ENCODE results near the gene GRAMD1B.
A peak's percentile ranks its signal among the peaks of the same experiment; 100 is the strongest.

Gene GRAMD1B

DNA sequence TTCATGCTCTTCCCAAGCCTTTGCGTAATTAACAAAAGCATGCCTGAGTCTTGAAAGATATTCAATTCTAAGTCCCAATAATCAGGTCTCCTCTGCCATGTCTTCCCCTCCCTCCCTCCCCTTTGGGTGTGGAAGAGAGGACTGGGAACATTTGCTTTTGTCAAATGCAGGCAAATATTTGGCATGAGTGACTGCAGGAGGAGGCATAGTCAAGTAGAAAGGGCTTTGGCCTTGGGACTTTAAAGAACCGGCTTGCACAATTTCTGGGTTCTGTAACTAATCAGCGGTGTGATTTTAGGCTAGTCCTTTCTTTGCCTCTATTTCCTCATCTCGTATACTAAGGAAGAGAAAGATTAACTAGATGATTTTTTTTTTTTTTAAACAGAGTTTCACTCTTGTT lies 164.9 kb downstream of the GRAMD1B start:
- no peak for DNase-seq

DNA sequence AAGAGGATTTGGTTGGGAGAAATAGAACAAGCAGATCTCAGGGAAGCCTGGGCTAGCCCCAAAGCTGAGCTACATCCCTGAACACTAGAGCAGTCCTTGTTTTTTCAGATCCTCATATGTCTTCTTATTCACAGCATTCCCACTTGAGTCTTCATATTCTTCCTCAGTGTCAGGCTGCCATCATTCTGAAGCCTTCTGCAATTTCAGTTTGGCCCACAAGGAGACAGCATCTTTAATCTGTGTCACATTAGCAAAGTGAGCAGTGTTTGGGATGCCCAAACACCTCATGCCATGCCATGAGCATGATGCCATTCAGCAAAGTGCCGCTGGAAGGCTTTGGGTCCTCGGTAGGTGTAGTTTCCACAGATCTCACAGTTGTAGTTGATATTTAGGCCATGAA lies 167.8 kb downstream of the GRAMD1B start:
- no peak for DNase-seq

DNA sequence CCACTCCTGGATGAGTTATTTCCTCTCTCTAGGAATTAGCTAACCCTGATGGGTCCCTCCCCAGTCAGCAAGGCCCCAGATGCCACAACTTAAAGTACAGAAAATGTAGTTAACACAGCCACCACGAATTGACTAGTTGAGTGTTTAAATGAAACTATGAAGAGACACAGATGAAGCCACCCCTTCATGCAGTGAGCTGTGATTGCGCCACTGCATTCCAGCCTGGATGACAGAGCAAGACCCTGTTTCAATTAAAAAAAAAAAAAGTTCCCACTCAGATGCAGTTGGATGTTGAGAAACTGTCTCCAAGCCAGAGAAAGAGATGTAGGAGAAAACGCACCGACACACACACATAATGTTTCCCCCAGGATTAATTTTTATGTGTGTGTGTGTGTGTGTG lies 171.1 kb downstream of the GRAMD1B start:
- no peak for DNase-seq

DNA sequence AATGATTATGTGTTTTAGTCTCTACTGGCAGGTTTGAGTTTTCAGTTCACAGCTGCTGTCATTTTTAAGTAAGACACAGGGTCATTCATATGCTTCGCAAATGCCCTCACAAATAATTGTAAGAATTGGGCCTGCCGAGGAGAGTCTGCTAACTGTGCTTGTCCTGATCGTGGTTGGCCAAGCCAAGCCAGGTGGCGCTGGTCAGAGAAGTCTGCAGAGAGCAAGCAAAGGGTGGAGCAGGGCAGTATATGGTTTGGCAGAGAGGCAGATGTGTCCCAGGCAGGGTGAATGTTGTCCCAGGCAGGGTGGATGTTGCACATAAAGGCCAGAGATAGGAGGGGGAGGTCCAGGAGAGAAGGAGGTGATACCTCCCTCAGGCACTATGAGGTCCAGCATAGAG lies 171.7 kb downstream of the GRAMD1B start:
- DNase-seq: no peak

DNA sequence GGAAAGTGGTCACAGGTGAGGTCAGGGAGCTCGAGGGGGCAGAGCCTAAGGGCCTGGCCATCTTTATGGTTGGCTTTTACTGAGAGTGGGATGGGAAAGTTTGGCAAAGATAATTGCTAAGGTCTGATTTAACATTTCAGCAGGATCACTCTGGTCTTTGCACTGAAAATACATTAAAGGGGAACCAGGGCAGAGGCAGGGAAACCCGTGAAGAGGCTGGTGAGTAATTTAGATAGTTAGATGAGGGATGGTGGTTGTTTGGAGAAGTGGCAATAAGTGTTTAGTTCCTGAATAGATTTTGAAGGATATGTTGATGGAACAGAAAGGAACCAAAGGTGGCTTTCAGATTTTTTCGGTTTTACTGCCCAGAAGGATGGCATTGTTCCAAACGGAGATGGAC lies 173.6 kb downstream of the GRAMD1B start:
- DNase-seq: no peak

DNA sequence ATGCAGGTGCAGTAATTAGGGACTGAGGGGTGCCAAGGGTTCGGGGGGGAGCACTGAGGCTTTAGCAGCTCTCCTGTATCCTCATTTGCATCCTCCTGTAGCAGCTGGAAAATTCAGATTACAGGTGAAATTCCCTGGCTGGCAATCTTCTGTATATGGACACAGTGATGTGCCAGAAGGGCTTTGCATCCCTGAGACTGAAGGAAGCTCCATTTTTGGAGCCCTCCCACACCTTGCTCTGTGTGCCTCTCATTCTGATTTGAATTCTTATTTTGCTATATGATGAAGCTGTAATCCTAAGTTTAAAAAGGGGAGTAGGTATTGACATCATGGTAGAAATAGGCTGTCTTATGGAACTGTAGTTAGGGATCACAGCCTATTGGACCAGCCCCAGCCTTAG lies 177.7 kb downstream of the GRAMD1B start:
- DNase-seq: no peak

DNA sequence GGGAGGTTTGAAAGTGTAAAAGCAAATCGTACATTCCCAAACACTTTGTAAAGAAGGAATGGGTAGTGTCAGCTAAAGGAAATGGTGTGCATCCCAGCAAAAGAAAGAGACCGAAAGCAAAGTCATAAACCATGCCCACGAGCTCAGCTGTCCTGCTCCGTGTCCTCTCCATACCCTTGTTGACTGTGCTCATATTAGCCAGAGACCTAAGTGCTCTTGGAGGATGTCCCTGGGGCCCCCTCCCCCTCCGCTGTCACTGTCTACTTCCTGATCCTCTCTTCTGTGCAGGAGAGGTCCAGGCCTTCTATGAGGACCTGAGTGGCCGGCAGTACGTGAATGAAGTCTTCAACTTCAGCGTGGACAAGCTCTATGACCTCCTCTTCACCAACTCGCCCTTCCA lies 178.3 kb downstream of the GRAMD1B start:
- DNase-seq: no peak

DNA sequence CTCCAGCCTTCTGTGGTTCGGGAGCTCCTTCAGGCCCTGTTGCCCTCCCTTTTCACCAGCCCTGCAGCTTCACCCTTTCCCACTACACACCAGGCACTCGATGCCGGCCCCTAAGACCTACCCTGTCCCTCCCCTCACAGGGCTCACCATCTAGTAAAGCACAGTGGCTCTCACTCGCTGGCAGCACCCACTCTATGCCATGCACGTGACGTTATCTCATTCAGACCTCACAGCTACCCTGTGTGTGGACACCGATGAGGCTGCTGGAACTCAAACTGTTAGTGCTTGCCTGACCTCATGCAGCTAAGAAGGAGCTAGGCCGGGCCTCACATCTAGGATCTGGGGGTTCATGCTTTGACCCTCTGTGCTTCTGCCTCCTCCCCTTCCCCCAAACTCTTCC lies 178.9 kb downstream of the GRAMD1B start:
- no peak for DNase-seq

DNA sequence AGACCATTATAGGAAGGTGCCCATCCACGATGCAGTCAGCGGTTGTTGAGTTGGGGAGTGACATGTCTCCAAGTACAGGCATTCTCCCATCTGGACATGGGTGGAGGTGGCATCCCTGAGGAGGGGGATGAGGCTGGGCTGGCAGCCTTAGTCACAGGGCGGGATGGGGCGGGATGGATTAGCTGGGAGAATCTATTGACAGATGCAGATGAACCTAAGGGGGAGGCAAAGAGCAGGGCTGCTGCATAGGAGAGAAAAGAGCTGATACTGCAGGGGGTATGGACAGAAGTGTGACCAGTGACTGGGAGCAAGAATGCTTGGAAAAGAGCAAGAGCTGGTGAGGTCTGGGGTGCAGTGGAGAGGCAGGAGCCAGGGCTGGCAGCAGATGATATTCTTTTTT lies 181.6 kb downstream of the GRAMD1B start:
- no peak for DNase-seq

DNA sequence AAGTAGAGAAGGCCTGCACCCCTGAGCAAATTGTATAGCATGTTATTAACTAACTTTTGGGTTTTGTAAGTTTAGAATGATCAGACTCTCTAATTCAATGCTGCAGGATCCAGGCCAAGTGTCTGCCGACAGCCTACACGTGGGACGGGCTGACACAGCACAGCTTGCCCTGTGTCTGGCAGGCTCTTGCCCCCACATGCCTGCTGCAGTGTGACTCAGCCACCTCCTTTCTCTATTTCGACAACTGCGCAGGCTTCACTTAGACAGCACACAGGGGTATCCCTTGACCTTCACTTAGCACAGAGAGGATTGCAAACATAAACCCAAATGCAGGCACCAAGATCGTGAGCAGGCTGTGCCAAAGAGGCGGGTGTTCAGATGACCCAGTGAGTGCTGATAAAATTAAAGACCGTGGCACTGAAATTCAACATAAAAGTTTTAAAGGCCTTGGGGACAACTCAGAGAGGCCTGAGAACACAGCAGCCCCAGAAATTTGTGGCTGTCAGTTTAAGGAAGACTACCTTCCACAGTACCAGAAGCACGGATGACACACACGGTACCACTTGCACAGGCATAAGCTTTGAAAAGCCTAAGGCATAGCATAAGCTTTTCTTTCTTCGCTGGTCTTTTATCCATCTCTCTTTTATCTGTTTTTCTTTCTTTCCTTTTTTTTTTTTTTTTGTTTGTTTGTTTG lies 186.6 kb downstream of the GRAMD1B start:
- DNase-seq: no peak

DNA sequence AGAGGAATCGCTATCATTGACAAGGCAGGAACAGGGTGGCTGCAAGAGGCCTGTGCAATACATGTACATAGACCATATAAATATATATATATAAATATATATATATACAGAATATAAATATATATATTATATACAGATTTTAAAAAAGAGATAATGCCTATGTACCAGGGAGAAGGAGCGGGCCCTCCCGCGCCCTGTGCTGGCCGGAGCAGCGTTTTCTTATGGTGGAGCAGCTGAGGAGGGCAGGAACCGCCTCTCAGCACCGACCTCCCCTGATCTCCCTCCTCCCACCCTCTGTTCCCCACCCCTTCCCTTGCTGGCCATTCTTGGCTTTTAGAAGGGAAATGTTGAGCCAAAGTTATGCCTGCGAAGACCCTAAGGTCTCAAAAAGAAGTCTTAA lies 192.5 kb downstream of the GRAMD1B start:
- no peak for DNase-seq

DNA sequence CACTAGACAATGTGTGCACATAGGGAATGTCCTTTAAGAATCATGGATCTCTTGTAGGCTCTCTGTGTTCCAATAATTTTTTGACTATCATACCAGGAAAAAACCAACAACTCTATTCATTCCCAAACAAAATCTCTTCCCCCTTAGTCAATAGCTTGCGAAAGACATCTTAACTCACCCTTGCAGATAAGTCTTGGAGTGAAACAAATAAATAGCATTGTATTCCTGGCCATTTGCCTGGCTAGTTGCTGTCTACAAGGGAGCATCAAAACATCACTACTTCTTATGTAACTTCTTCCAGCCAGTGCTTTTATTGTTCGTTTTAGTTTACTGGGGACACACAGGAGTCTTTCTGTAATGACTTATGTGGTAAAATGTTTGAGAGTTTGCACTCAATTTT lies 194.9 kb downstream of the GRAMD1B start:
- DNase-seq: no peak

DNA sequence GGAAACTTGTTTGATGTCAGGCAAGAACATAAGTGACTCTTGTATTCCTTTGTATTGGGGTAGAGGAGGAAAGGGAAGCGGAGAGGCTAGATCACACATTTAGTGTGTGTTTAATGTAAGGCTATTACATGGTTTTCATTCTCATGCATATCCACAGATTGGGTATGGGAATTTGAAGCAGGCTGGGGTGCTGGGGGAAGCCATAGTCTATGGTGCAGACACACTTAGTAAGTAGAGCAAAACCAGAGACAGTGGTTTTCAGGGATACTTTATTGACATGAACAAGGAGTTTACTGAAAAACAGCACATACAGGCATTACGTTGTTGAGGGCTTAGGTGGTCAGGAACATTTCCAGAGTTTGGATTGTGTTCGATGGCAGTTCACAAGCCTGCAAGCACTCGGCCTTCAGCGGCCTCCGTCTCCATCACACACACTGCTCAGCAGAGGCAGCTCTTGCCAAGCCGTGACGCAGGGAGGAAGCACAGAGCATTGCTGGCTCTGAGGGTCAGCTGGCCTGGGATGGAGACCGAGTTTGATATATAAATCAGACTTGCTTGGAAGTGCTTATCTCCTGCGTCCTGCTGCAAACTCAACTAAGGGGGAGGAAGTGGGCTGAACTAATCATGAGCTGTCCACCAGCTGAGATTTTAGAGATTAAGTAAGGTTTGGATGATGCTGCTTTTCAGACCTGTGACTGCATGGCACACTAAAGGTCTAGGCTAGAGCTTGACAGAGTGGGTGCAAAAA lies 199.0 kb downstream of the GRAMD1B start:
- DNase-seq: no peak

DNA sequence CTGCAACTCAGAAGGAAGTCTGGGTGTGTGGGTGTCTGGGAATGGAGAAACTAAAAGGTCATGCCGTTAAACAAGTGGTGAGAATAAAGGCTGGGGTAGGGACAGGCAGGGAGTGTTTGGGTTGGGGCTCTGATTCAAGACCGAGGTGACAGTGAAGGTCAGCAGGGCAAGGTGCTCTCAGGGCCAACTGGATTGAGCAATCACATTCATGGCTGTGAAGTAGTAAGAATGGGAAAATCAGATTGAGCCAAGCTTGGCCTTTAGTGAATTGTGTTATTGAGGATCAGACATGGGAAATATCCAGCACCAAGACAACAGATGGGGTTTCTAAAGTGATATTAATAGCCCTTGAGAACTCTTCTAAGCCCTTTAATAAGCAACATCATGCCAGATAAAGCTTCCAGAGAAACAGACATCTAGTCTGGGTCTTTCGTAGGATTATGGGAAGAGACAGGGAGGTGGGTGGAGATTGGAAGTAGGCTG lies 200.1 kb downstream of the GRAMD1B start:
- DNase-seq: no peak

DNA sequence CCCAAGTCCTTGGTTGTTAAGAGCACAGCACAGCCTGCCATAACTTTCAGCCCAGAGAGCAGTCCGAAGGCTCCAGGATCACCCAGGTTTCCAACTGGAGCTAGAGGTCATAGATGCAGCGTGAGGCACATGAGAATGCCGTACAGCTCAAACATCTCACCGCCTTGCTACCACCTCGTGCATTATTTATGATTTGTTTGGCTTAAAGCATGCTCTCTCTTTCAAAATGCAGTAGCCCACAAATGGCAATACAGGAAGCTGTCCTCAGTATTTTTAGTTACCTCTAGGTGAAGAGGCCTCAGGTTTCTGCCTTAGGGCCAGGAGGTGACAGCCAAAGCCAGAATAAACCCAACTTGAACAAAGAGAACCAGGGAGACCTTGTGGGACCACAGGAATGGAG lies 210.0 kb downstream of the GRAMD1B start:
- no peak for DNase-seq

DNA sequence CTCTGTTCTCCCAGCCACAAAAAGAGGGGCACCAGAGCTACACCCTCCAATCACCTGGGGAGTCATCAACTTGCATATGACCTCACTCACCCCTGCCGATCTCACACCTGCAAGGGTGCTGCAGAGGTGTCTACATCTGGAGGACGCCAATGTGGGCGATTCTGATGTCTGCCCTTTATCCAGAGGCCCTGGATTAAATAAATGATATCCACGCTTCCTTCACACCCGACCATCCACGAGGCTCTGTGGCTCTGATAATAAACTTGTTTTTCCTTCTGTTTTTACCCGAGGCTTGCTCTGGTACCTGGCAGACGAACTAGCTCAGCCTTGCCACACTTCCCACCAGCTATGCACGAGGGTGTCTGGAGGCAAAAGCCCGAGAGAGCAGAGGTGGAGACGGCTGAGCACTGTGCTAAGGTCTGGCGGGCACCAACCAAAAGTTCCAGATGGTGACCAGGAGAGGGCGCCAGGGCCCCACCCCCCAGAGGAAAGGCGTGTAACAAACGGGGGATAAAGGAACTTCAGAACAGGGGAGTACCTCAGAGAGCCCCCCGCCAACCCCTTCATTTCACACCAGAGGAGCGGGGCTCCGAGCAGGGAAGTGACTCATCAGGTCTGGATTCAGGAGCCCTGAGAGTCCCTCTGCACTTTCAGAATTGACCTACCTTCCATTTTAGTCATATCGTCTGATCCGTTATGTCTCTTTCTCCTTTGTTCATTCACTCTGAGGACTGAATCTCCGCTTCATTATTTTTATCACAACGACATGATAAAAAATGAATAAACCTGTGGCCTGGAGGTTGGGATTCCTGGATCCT lies 210.8 kb downstream of the GRAMD1B start:
- peak; percentile 49 to 63 for DNase-seq

DNA sequence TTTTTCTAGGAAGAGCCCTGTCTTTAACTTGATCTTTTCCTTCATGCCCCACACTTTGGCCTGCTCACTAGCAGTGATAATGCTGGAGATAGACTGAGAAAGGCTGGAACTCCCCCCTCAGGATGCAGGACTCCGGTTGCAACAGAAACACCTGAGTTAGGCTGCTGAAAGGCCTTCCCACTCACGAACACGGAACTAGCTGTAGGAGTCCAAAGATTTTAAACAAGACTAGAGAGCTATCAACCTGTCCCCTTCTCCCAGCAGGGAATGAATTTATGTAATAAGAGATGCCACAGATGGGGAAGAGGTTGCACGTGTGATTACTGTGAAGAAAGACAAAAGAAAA lies 211.4 kb downstream of the GRAMD1B start:
- DNase-seq: no peak

DNA sequence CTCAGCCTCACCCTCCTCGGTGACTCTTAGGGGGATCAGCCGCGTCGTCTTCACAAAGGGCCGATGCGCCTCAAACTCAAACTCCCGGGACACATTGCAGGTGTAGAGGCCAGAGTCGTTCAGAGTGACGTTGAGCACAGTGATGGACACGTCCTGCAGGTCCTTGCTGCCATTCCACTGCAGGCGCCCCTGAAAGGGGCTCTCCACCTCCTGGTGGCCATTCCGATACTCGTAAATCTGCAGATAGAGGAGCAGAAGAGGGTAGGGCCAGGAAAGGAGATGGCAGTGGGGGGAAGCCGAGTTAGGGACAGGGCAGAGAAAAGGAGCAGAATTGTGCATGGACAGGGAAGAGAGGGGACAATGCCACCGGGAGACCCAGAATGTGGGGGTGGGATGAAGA lies 212.4 kb downstream of the GRAMD1B start:
- DNase-seq: no peak

DNA sequence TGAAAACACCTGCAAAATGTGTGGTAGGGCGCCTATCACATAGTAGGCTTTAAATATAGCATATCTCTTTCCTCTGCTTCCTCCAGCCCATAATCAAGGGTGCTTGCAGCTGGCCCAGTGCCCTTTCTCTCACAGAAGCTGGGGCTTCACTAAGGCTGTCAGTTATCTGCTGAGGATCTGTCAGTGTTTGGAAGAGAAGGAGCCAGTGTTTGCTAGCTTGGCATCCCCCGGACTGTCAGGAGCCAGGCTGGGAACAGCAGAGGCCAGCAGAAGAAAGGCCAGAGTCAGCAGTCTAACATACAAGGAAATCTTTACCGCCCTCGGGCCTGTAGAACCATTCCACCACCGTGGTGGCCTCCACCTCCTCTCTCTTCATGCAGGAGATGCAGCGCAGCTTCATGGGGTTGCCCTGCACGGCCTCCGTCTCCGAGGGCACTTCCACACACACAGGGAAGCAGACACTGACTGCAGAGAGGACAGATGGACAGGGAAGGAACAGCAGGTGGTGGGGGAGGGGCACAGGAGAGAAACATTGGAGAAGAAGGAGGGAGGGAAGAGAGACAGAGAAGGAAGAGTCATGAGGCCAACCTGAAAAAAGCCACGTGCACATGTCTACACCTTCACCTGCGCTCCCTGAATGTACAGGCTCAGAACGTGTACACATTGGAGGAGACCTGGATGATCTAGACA lies 215.4 kb downstream of the GRAMD1B start:
- no peak for DNase-seq

DNA sequence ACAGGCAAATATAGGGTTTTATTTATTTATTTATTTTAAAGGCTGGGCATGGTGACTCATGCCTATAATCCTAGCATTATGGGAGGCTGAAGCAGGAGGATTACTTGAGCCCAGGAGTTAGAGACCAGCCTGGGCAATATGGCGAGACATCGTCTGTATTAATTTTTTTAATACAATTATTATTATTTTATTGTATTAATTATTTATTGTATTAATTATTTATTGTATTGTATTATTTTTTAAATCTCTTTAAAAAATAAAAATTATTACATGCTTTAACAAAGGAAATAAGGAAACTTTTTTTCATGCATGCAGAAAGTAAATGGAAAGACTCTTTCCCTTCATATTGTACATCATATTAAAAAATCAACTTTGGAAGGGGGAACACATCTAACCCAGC lies 220.8 kb downstream of the GRAMD1B start:
- no peak for DNase-seq

DNA sequence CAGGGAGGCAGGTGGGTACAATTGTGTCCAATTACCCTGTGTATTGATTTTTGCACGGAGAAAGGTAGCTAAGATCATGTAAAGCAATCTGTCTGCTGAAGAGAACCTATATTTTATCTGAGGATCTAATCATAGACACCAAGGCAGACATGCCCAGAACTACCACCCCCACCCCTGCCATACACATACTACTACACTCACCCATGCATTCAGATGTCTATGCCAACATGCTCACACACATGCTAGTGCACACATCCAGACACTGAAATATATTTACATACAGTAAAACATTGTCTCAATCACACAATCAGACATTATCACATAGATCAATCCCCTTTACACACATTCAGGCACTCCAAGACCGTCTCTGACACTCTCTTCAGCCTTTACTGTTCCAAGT lies 222.5 kb downstream of the GRAMD1B start:
- DNase-seq: no peak

DNA sequence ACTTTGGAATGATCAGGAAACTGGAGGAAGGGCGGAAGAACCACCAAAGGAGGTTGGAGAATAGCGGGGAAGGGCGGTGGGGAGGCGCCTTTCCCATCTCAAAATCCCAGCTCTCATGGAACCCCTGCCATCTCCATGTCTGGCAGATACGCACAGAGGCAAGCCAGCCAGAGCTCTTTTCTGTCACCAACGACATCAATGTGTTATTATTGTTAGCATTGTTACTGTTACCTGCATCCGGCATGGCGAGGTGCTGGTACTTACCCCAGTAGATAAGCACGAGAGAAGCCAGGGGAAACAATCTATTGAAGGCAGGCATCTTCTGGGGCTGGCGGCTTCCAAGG lies 223.4 kb downstream of the GRAMD1B start:
- DNase-seq: no peak

DNA sequence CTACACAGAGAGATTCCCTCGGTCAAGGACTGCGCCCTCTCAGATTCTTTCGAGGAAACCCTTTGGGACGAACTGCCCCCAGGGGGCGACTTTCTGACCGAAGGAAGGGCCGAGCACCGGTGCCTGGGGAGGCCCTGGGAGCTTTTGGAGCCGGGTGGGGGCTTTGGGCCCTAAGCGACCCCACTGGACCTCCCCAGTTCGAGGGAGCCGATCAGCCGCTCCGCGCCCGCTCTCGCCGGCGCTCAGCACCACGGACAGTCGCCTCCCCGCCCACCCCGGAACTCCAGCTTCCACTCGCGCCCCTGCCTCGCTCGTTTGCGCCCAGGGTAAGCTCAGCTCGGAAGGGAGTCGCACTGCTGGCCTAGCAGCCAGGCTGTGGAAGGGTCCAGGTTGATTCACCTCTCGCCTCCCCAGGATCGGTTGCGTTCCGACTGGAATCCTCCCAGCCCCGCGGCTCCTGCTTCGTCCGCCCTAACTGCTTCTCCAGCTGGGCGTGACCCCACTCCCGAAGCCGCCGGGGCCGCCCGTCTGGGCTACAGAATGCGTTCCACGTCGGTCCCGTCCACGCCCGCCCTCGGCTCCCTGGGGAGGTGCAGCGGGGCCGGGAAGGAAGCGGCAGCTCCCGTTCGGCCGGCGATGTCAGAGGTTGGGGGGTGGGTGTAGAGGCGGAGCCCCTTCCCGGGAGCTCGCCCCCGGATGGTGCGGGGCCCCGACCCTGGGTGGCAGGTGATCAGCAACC lies 223.9 kb downstream of the GRAMD1B start:
- DNase-seq: peak; percentile 29 to 31
